Heart left ventricle (tissue), 13 donors: Measurements from ENCODE around the gene GPRC5D.

Experiments
- POLR2A ChIP-seq, 2 donors: fragments of 450-650 bp; IDR thresholded peaks; one replicate each; pipeline ENCODE4 v1.6.1; 2017; ENCODE audit warnings: antibody characterized with exemption in 2 of 2, mild to moderate bottlenecking in 2 of 2, moderate library complexity in 2 of 2
- TF ChIP-seq, protein P1 (sequence below), 12 donors: fragments of 200-600 bp; sonication (generic) in 4 of 12; IDR thresholded peaks; one replicate each; pipeline versions ENCODE4 v1.5.0 to v1.8.0; 2018 to 2022; ENCODE audit warnings: antibody characterized with exemption in 12 of 12, mild to moderate bottlenecking in 5 of 12
- donor health status: ischemic (EF 13 %, LVEDD 7.1; RV severe dilation, severe dysfunction).
- donor health status: DM: no; HTN: yes; CAD: no.
- donor health status: DM: no; HTN: no; CAD: no.
- donor health status: ischemic (EF 25% LVEDD 6.9; RV normal size, moderate dysfunction).
- donor health status: ischemic (EF 25% LVEDD 5.7; RV mildly dilated, moderate dysfunction).
- donor health status: ischemic (EF 35%, LVEDD 5.7; RV mildly dilated, moderate dysfunction).
- donor health status: nonischemic (EF 11% LVEDD 7.7; RV severe dilation, severe dysfunction).
- donor health status: DM: yes; HTN: yes; CAD: no.
- donor health status: PGD.
- donor health status: ischemic (EF 29% LVEDD 5.4; RV normal size, mild dysfunction).
- donor health status: nonischemic (EF 23%, LVEDD 6.1; RV moderate dilation, normal function).

GRCh38 chr12:12984149-12984548, 32.2 kb upstream of the GPRC5D start:
- TF ChIP-seq, protein P1, sequence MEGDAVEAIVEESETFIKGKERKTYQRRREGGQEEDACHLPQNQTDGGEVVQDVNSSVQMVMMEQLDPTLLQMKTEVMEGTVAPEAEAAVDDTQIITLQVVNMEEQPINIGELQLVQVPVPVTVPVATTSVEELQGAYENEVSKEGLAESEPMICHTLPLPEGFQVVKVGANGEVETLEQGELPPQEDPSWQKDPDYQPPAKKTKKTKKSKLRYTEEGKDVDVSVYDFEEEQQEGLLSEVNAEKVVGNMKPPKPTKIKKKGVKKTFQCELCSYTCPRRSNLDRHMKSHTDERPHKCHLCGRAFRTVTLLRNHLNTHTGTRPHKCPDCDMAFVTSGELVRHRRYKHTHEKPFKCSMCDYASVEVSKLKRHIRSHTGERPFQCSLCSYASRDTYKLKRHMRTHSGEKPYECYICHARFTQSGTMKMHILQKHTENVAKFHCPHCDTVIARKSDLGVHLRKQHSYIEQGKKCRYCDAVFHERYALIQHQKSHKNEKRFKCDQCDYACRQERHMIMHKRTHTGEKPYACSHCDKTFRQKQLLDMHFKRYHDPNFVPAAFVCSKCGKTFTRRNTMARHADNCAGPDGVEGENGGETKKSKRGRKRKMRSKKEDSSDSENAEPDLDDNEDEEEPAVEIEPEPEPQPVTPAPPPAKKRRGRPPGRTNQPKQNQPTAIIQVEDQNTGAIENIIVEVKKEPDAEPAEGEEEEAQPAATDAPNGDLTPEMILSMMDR (IDR thresholded peaks at IDR 0.05) = no peak
- no peak for TF ChIP-seq POLR2A (IDR thresholded peaks at IDR 0.05)
